Neural cell (in vitro differentiated cells): ENCODE data around the gene ATE1.

Source experiments
- EP300 ChIP-seq: fragments of 450-650 bp; conservative IDR thresholded peaks from 2 replicates; pipeline ENCODE4 v1.6.1; 2014; ENCODE audit warnings: antibody characterized with exemption, mild to moderate bottlenecking, moderate library complexity; ENCODE audit not compliant: poor library complexity, severe bottlenecking
- EZH2 ChIP-seq: fragments of 200-600, 300-800 bp; shearing (Covaris generic), sonication (generic); IDR thresholded peaks from 2 replicates; pipeline ENCODE4 v1.6.1; 2014; ENCODE audit warnings: antibody characterized with exemption, low read length, borderline replicate concordance, mild to moderate bottlenecking; ENCODE audit not compliant: insufficient read depth, poor library complexity, severe bottlenecking
- MXI1 ChIP-seq: fragments of 450-650 bp; conservative IDR thresholded peaks from 2 replicates; pipeline ENCODE4 v1.6.1; 2014; ENCODE audit warnings: antibody characterized with exemption, mild to moderate bottlenecking; ENCODE audit not compliant: poor library complexity, severe bottlenecking
- POLR2AphosphoS5 ChIP-seq: IDR thresholded peaks from 2 replicates; pipeline ENCODE4 v1.6.1; 2012
- RAD21 ChIP-seq: fragments of 450-650 bp; conservative IDR thresholded peaks from 2 replicates; pipeline ENCODE4 v1.6.1; 2014; ENCODE audit warnings: antibody characterized with exemption, mild to moderate bottlenecking, moderate library complexity
- TF ChIP-seq, protein P1 (sequence below): fragments of 450-650 bp; IDR thresholded peaks from 2 replicates; pipeline ENCODE4 v1.5.1; 2014; ENCODE audit warnings: antibody characterized with exemption, mild to moderate bottlenecking, moderate library complexity; ENCODE audit not compliant: poor library complexity, severe bottlenecking
- TF ChIP-seq, protein P2 (sequence below): IDR thresholded peaks from 2 replicates; pipeline ENCODE4 v1.6.1; 2012; ENCODE audit warnings: borderline replicate concordance

GRCh38 chr10:121753726-121754476 lies 173.9 kb downstream of the ATE1 start:
- no peak for TF ChIP-seq RAD21
- TF ChIP-seq, protein P1, sequence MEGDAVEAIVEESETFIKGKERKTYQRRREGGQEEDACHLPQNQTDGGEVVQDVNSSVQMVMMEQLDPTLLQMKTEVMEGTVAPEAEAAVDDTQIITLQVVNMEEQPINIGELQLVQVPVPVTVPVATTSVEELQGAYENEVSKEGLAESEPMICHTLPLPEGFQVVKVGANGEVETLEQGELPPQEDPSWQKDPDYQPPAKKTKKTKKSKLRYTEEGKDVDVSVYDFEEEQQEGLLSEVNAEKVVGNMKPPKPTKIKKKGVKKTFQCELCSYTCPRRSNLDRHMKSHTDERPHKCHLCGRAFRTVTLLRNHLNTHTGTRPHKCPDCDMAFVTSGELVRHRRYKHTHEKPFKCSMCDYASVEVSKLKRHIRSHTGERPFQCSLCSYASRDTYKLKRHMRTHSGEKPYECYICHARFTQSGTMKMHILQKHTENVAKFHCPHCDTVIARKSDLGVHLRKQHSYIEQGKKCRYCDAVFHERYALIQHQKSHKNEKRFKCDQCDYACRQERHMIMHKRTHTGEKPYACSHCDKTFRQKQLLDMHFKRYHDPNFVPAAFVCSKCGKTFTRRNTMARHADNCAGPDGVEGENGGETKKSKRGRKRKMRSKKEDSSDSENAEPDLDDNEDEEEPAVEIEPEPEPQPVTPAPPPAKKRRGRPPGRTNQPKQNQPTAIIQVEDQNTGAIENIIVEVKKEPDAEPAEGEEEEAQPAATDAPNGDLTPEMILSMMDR, result no peak
- no peak for TF ChIP-seq EZH2
- no peak for TF ChIP-seq MXI1
- TF ChIP-seq POLR2AphosphoS5, result no peak
- no peak for TF ChIP-seq EP300
- TF ChIP-seq, protein P2, sequence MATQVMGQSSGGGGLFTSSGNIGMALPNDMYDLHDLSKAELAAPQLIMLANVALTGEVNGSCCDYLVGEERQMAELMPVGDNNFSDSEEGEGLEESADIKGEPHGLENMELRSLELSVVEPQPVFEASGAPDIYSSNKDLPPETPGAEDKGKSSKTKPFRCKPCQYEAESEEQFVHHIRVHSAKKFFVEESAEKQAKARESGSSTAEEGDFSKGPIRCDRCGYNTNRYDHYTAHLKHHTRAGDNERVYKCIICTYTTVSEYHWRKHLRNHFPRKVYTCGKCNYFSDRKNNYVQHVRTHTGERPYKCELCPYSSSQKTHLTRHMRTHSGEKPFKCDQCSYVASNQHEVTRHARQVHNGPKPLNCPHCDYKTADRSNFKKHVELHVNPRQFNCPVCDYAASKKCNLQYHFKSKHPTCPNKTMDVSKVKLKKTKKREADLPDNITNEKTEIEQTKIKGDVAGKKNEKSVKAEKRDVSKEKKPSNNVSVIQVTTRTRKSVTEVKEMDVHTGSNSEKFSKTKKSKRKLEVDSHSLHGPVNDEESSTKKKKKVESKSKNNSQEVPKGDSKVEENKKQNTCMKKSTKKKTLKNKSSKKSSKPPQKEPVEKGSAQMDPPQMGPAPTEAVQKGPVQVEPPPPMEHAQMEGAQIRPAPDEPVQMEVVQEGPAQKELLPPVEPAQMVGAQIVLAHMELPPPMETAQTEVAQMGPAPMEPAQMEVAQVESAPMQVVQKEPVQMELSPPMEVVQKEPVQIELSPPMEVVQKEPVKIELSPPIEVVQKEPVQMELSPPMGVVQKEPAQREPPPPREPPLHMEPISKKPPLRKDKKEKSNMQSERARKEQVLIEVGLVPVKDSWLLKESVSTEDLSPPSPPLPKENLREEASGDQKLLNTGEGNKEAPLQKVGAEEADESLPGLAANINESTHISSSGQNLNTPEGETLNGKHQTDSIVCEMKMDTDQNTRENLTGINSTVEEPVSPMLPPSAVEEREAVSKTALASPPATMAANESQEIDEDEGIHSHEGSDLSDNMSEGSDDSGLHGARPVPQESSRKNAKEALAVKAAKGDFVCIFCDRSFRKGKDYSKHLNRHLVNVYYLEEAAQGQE, result no peak
